RPMI8226 (cell line): ENCODE data around the gene PGAM2.

Source experiments
- DNase-seq: peaks from one replicate; pipeline ENCODE4 v3.0.0-alpha.2; 2015

PGAM2 gene

GRCh38 chr7:44063894-44064651, 1.3 kb downstream of the PGAM2 start:
- no peak for DNase-seq

GRCh38 chr7:44063547-44063893, 1.8 kb downstream of the PGAM2 start:
- DNase-seq, result no peak

GRCh38 chr7:44062903-44063295, 2.5 kb downstream of the PGAM2 start:
- no peak for DNase-seq

- DNase-seq, result no peak
These were observed 3.0 kb downstream of the PGAM2 start for GRCh38 chr7:44062180-44062902.

- no peak for DNase-seq
These were observed 3.7 kb downstream of the PGAM2 start for GRCh38 chr7:44061645-44062179.

GRCh38 chr7:44060948-44061644, 4.3 kb downstream of the PGAM2 start:
- no peak for DNase-seq

GRCh38 chr7:44060091-44060947, 5.0 kb downstream of the PGAM2 start:
- no peak for DNase-seq

GRCh38 chr7:44059219-44060090, 5.9 kb downstream of the PGAM2 start:
- no peak for DNase-seq

- DNase-seq, result no peak
These were observed 6.6 kb downstream of the PGAM2 start for GRCh38 chr7:44058759-44059218.

GRCh38 chr7:44057849-44058758, 7.3 kb downstream of the PGAM2 start:
- DNase-seq, result no peak

GRCh38 chr7:44057181-44057848, 8.1 kb downstream of the PGAM2 start:
- DNase-seq, result no peak

- DNase-seq, result no peak
These were observed 8.7 kb downstream of the PGAM2 start for GRCh38 chr7:44056681-44057080.

- DNase-seq, result no peak
These were observed 12.5 kb downstream of the PGAM2 start for GRCh38 chr7:44052771-44053365.

- DNase-seq, result peak; percentile 1
These were observed 13.7 kb downstream of the PGAM2 start for GRCh38 chr7:44051611-44052220.

GRCh38 chr7:44050915-44051560, 14.3 kb downstream of the PGAM2 start:
- no peak for DNase-seq

- DNase-seq, result no peak
These were observed 15.0 kb downstream of the PGAM2 start for GRCh38 chr7:44050121-44050914.

GRCh38 chr7:44048031-44048795, 17.2 kb downstream of the PGAM2 start:
- DNase-seq, result no peak
